Tibial artery (tissue), 4 donors: Measurements from ENCODE around the gene DDX18.
A peak's percentile ranks its signal among the peaks of the same experiment; 100 is the strongest.

Source experiments
- DNase-seq, 2 donors: peaks; one replicate each; pipeline ENCODE4 v3.0.0-alpha.2; 2019
- H3K27ac ChIP-seq, 2 donors: fragments of 200-600 bp; sonication (generic) in 1 of 2; 1 replicate in 1 of 2; 2 replicates in 1 of 2; pipeline ENCODE4 v1.5.1; 2018 to 2019; ENCODE audit warnings: mild to moderate bottlenecking in 1 of 2
- H3K27me3 ChIP-seq, 2 donors: fragments of 200-600 bp; sonication (generic) in 1 of 2; one replicate each; pipeline versions ENCODE4 v1.5.1 to v1.6.0; 2016 to 2019
- H3K36me3 ChIP-seq, 3 donors: fragments of 200-600 bp; sonication (generic) in 2 of 3; one replicate each; pipeline ENCODE4 v1.5.1; 2016 to 2019; ENCODE audit warnings: mild to moderate bottlenecking in 2 of 3
- H3K4me1 ChIP-seq, 4 donors: fragments of 200-600 bp; sonication (generic) in 2 of 4; 1 replicate in 3 of 4; 2 replicates in 1 of 4; pipeline ENCODE4 v1.5.1; 2016 to 2019
- H3K4me3 ChIP-seq, 2 donors: fragments of 200-600 bp; sonication (generic) in 1 of 2; 1 replicate in 1 of 2; 2 replicates in 1 of 2; pipeline ENCODE4 v1.5.1; 2018 to 2019; ENCODE audit warnings: mild to moderate bottlenecking in 2 of 2
- H3K9me3 ChIP-seq, 3 donors: fragments of 200-600 bp; sonication (generic) in 1 of 3; one replicate each; pipeline ENCODE4 v1.5.1; 2016 to 2019
- CTCF ChIP-seq, 2 experiments: fragments of 200-600 bp in 1 of 2; fragments of 450-650 bp in 1 of 2; IDR thresholded peaks; one replicate each; pipeline ENCODE4 v1.5.1; 2017 to 2019; ENCODE audit warnings: antibody characterized with exemption in 2 of 2, mild to moderate bottlenecking in 1 of 2, moderate library complexity in 1 of 2
- intact Hi-C: fragments of 100-400 bp; cut with DNase I; formaldehyde crosslinking; loops from one replicate; pipeline ENCODE4 v1.15.0; 2023; ENCODE audit warnings: low total_unique reads

Gene DDX18

GRCh38 chr2:117814417-117815264 is at the start of gene DDX18:
Gene DDX18, plus strand, starts transcription at chr2:117814691. Its CDS starts 87 bp downstream, at chr2:117814778.
- peak; percentile 95 to 98 for TF ChIP-seq CTCF (IDR thresholded peaks at IDR 0.05)
- Histone ChIP-seq H3K27me3 (no peaks in the 10 kb centered on the region), H3K9me3 (no peaks in the 10 kb centered on the region), H3K4me1 (peaks cover 4 to 24% (median 11%) of the 10 kb centered on the region in 4 donors), H3K36me3 (peaks cover 14 to 22% (median 22%) of the 10 kb centered on the region in 3 donors), H3K4me3 (peak within 1 kb of the TSS; percentile 69 to 81), H3K27ac (peak within 1 kb of the TSS; percentile 82 to 89)
- peak; percentile 96 to 98 for DNase-seq
- intact Hi-C loops, result no loop called here

GRCh38 chr2:117770730-117771129 is 43.8 kb upstream of the DDX18 start:
- no peak overlapping the region for H3K4me3 ChIP-seq
- no peaks in the 10 kb centered on the region for H3K4me1 ChIP-seq
- H3K36me3 ChIP-seq, result no peaks in the 10 kb centered on the region
- TF ChIP-seq CTCF (IDR thresholded peaks at IDR 0.05), result no peak
- DNase-seq, result no peak
- intact Hi-C loops, result no loop called here
- no peaks in the 10 kb centered on the region for H3K9me3 ChIP-seq
- peaks cover 0 to 8% of the 10 kb centered on the region in 2 donors for H3K27me3 ChIP-seq
- H3K27ac ChIP-seq, result no peak overlapping the region

GRCh38 chr2:117771969-117772630 is 42.4 kb upstream of the DDX18 start:
- no peaks in the 10 kb centered on the region for H3K9me3 ChIP-seq
- intact Hi-C loops, result no loop called here
- no peaks in the 10 kb centered on the region for H3K36me3 ChIP-seq
- H3K4me1 ChIP-seq, result no peaks in the 10 kb centered on the region
- peaks cover 0 to 8% of the 10 kb centered on the region in 2 donors for H3K27me3 ChIP-seq
- peak in 1 of 2 experiments; percentile 7 for TF ChIP-seq CTCF (IDR thresholded peaks at IDR 0.05)
- DNase-seq, result no peak
- H3K4me3 ChIP-seq, result no peak overlapping the region
- H3K27ac ChIP-seq, result no peak overlapping the region

GRCh38 chr2:117774716-117775115 is 39.8 kb upstream of the DDX18 start:
- Histone ChIP-seq H3K4me1 (no peaks in the 10 kb centered on the region), H3K27ac (no peak overlapping the region), H3K4me3 (no peak overlapping the region), H3K36me3 (no peaks in the 10 kb centered on the region), H3K27me3 (peaks cover 0 to 8% of the 10 kb centered on the region in 2 donors), H3K9me3 (no peaks in the 10 kb centered on the region)
- no peak for TF ChIP-seq CTCF (IDR thresholded peaks at IDR 0.05)
- intact Hi-C loops, result no loop called here
- DNase-seq, result no peak

GRCh38 chr2:117775703-117776219 is 38.7 kb upstream of the DDX18 start:
- intact Hi-C loops, result no loop called here
- H3K9me3 ChIP-seq, result no peaks in the 10 kb centered on the region
- H3K27me3 ChIP-seq, result peaks cover 0 to 8% of the 10 kb centered on the region in 2 donors
- no peaks in the 10 kb centered on the region for H3K4me1 ChIP-seq
- no peaks in the 10 kb centered on the region for H3K36me3 ChIP-seq
- H3K4me3 ChIP-seq, result no peak overlapping the region
- no peak for TF ChIP-seq CTCF (IDR thresholded peaks at IDR 0.05)
- no peak overlapping the region for H3K27ac ChIP-seq
- DNase-seq, result no peak
